ENCODE measurements around the gene MMRN1.

DNA sequence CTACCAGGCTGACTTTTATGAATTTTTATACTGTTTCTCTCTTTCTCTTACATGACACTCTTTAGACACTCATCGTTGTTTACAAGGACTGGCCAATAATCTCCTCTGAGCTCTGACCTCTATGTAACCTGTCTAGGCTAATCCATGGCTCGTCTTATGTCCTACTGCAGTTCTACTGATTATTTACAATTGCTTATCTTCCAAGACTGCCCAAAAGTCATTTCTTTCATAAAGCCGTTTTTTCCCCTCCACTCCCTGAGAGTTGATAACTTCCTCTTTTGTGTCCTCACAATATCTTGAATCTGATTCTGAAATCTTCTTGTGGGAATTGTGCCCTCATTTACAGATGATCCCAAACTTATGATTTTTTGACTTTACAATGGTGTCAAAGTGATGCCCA lies 39.4 kb upstream of the MMRN1 start:
- TF ChIP-seq, protein P1, sequence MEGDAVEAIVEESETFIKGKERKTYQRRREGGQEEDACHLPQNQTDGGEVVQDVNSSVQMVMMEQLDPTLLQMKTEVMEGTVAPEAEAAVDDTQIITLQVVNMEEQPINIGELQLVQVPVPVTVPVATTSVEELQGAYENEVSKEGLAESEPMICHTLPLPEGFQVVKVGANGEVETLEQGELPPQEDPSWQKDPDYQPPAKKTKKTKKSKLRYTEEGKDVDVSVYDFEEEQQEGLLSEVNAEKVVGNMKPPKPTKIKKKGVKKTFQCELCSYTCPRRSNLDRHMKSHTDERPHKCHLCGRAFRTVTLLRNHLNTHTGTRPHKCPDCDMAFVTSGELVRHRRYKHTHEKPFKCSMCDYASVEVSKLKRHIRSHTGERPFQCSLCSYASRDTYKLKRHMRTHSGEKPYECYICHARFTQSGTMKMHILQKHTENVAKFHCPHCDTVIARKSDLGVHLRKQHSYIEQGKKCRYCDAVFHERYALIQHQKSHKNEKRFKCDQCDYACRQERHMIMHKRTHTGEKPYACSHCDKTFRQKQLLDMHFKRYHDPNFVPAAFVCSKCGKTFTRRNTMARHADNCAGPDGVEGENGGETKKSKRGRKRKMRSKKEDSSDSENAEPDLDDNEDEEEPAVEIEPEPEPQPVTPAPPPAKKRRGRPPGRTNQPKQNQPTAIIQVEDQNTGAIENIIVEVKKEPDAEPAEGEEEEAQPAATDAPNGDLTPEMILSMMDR (IDR thresholded peaks at IDR 0.05) = no peak
- no peak for TF ChIP-seq POLR2A (IDR thresholded peaks at IDR 0.05)
